T-helper 1 cell treated with Interleukin-12 subunit alpha and Interleukin-12 subunit beta and Interleukin-4 antibody, amounts not matched to agents 30 ng/mL and 1 ng/mL, for 36 hours (primary cell): Measurements from ENCODE around the gene PSMD10. TPM values are rescaled to one million over a fixed set of nuclear protein-coding genes. Genes with fewer than 3 reads are reported as not detected.

Experiments
- intact Hi-C: fragments of 100-400 bp; cut with micrococcal nuclease; formaldehyde crosslinking; loops from one replicate; pipeline ENCODE4 v1.15.1; 2024
- total RNA-seq: library from RNA; stranded (reverse); gene quantifications from 2 replicates; pipeline ENCODE4 v1.2.3, GENCODE V29; 2022

Gene PSMD10
- total RNA-seq, 1 donor from 2014 or later: 28.4 TPM

DNA sequence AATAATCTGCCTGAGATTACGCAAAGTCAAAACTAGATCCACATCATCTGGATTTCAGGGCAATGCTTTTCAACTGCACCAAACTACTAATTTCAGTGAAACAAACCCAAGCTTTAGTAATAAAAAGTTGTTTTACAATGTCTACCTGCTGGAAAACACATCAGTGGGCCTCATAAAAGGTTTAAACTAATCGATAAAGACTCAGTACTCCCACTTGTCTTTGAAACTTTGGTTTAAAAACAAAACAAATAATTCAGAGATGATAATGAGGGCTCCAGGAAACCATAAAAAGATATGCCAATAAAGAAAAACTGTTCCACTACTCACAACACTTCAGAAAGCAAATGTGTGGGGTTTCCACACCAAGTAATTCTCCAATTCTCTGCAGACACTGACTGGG is 10.2 kb downstream of the PSMD10 start:
- intact Hi-C loops: no loop called here

GRCh38 chrX:108072746-108073145 is 18.6 kb downstream of the PSMD10 start:
- intact Hi-C loops: loop anchor here (1.0 to 10.0 kb wide), 8 partner anchors 53 to 1178 kb away; partner anchors contain the start of gene NCBP2L

GRCh38 chrX:108071578-108071977 is 19.8 kb downstream of the PSMD10 start:
- intact Hi-C loops: loop anchor here (5.0 to 10.0 kb wide), 2 partner anchors 534 to 1177 kb away; no protein-coding TSS in a partner anchor

- intact Hi-C loops: loop anchor here (5.0 to 10.0 kb wide), 2 partner anchors 534 to 1176 kb away; no protein-coding TSS in a partner anchor
Measured at GRCh38 chrX:108070891-108071290, 20.5 kb downstream of the PSMD10 start.

DNA sequence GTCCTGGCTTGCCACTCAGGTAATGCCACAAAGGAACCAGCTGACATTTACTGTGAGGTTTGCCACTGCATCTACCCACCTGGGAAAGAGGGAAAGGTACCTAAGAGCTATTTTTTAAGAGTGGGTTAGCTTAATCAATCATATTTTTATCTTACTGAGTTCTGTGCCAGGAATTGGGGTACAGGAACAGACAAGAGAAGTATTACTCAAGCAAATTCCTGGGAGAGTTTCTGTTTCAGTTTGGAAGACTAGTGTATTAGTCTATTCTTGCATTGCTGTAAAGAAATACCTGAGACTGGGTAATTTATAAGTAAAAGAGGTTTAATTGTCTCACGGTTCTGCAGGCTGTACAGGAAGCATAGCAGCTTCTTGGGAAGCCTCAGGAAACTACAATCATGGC is 23.2 kb downstream of the PSMD10 start:
- intact Hi-C loops: no loop called here

GRCh38 chrX:108064613-108065012 is 26.7 kb downstream of the PSMD10 start:
- intact Hi-C loops: no loop called here

- intact Hi-C loops: no loop called here
Measured at GRCh38 chrX:108064001-108064400, 27.3 kb downstream of the PSMD10 start.

- intact Hi-C loops: no loop called here
Measured at GRCh38 chrX:108059801-108060200, 31.5 kb downstream of the PSMD10 start.

- intact Hi-C loops: no loop called here
Measured at GRCh38 chrX:108055546-108055945, 35.8 kb downstream of the PSMD10 start.

DNA sequence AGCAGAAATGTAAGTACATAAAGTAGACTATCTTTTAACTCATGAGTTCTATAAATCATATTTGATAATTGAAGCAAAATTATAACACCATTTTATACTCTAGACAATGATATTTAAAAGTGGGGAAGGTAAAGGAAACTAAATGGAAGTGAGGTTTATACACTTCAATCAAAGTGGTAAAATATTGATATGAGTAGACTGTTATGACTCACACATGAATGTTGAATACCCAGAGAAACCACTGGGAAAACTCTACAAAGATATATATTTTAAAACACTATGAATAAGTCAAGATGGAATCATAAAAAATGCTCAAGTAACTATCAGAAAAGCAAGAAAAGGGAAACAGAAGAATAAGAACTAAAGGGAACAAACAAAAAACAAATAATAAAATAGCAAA is 38.1 kb downstream of the PSMD10 start:
- intact Hi-C loops: no loop called here

DNA sequence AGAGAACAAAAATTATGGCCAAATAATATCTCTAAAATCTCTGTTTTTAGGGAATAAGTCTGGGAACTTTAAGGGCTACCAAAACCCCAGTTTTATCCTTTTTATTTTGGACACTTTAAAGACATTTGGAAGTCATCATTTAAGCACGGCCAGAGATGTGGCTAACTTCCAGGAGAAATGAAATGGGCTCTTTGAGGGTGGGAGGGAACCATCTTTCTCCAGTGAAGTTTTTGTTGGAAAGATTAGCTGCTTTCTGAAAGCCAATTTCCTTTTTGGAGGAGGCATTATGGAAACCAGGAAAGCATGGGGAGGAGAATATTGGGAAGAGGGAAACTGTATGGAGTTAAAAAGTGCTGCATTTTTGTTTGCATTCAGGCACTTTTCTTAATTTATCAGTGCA is 41.7 kb downstream of the PSMD10 start:
- intact Hi-C loops: no loop called here

- intact Hi-C loops: no loop called here
Measured at GRCh38 chrX:108044554-108045256, 46.6 kb downstream of the PSMD10 start, which contains the start of gene VSIG1. Gene VSIG1, plus strand, starts transcription at chrX:108045065. Its CDS starts 66 bp downstream, at chrX:108045131.

GRCh38 chrX:108036298-108036973 is 54.9 kb downstream of the PSMD10 start:
- intact Hi-C loops: no loop called here

DNA sequence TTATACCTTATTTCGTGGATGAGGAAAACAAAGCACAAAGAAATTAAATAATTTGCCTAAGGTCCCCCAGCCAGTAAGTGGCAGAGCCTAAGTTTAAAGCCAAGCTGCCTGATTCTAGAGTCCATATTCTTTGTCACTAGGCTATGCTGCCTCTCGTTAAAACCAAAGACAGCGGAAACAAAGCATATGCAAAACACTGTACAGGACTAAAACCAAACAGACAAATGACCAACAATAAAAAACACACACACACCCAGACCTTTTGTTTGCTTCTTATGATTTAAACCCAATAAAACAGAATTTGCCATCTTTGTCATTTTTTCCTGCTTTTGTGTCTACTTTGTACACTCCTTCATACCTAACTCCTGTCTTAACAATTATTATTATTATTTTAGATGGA is 56.6 kb downstream of the PSMD10 start:
- intact Hi-C loops: no loop called here

Other genes starting within 250 kb of the PSMD10 start
- gene TEX13B, start 109.2 kb downstream of the PSMD10 start, total RNA-seq: not detected in 2 replicates
- gene VSIG1, start 46.5 kb downstream of the PSMD10 start, total RNA-seq: 3.0 and 5.0 TPM in 2 replicates
- gene ATG4A, start 236 bp upstream of the PSMD10 start, total RNA-seq: 11.8 and 12.8 TPM in 2 replicates